ENCODE measurements around the gene PDE4B.

PDE4B gene

DNA sequence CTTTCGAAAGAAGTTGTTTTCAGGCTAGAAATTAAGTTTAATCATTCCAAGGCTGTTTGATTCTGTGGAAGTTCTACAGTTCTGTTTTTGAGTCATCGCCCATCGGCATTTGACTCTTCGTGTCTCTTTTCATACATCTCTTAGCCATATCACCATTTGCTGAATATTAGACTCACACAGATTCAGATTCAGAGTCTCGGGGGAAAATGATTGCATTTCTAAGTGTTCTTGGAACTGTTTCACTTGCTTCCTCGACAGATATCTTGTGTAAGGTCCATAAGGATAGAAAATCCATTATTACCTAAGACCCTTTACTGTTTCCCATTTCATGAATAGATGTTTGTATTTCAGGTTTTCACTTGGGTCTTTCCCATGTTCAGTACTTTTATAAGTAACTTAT, 504.3 kb downstream of the PDE4B start:
- Histone ChIP-seq H3K27ac (no peak overlapping the region), H3K4me3 (no peak overlapping the region)
- no peak for TF ChIP-seq CTCF (IDR thresholded peaks at IDR 0.05)
- DNase-seq (ENCODE audit: low spot score): no peak

- Histone ChIP-seq H3K4me3 (no peak overlapping the region), H3K27ac (no peak overlapping the region)
- TF ChIP-seq CTCF (IDR thresholded peaks at IDR 0.05): no peak
- no peak for DNase-seq (ENCODE audit: low spot score)
Measured at GRCh38 chr1:66298464-66298863, 505.8 kb downstream of the PDE4B start.

- Histone ChIP-seq H3K27ac (peak overlapping the region in 1 of 2 donors; percentile 7), H3K4me3 (peak overlapping the region; percentile 22)
- TF ChIP-seq CTCF (IDR thresholded peaks at IDR 0.05): no peak
- no peak for DNase-seq (ENCODE audit: low spot score)
Measured at GRCh38 chr1:66300280-66300971, 507.7 kb downstream of the PDE4B start.

DNA sequence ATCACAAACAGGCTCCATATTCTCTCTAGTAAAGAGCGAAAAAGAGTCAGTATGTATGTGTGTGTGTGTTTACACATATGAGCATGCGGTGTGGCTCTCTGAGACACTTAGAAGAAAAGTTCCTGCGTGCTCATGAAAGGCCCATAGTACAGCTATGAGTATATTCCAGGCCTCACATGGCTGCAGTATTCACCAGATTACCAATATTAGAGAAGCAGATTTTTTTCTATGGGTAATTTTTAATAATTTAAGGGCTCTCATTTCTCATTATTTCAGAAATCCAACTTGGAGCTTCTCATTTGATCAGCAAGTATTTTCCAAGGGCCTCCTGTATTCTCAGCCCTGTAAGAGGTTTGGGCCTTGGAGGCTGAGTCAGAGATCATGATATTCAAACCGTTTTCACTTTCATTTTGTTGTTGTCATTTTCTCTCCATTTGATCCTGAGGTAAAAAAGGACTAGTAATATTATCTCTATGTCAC, 508.3 kb downstream of the PDE4B start:
- no peak for DNase-seq (ENCODE audit: low spot score)
- peak overlapping the region; percentile 22 for H3K4me3 ChIP-seq
- H3K27ac ChIP-seq: peak overlapping the region in 1 of 2 donors; percentile 7
- TF ChIP-seq CTCF (IDR thresholded peaks at IDR 0.05): no peak

GRCh38 chr1:66302184-66302742, 509.6 kb downstream of the PDE4B start:
- DNase-seq (ENCODE audit: low spot score): no peak
- Histone ChIP-seq H3K4me3 (no peak overlapping the region), H3K27ac (no peak overlapping the region)
- no peak for TF ChIP-seq CTCF (IDR thresholded peaks at IDR 0.05)

DNA sequence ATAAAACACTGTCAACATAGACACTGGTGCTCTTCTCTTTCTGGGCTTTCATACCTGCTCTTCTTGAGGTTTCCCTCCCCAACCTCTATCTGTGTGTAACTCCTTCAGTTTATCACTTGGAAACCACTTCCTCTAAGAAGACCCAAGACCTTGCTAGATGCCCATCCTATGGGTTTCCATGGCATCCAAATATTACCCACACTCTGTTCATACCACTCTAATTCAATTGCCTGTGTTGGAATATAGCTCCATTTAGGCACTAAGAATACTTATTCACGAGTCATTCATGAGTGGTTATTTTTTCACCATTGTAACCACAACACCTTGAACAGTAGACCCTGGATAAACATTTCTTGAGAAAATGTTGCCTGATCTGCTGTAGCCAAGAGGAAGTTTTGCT, 510.1 kb downstream of the PDE4B start:
- DNase-seq (ENCODE audit: low spot score): no peak
- Histone ChIP-seq H3K4me3 (no peak overlapping the region), H3K27ac (no peak overlapping the region)
- TF ChIP-seq CTCF (IDR thresholded peaks at IDR 0.05): no peak

DNA sequence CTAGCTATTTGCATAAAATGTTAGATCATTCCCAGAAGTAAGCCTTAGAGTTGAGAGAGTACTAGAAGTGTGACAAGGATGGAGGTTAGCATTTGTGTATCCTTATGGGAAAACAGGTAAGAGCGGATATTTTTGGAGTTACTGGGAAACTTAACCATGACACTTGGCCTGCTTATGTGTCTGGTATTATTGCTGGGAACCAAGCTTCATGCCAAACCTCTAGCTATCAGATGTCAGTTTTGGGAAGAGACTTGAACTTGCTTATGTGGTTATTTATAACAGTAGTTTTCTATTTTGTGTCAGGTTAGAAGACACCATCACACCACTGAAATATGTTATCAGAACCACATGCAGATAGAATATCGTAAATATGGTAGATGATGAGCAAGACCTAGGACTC, 511.0 kb downstream of the PDE4B start:
- H3K4me3 ChIP-seq: no peak overlapping the region
- no peak overlapping the region for H3K27ac ChIP-seq
- TF ChIP-seq CTCF (IDR thresholded peaks at IDR 0.05): no peak
- no peak for DNase-seq (ENCODE audit: low spot score)

Data from coronary artery (tissue), 2 donors.